NOMO-1 treated with DMSO at 0.1 percent for 48 hours (cell line): ENCODE measurements around the gene HYDIN.

Experiments used
- DNase-seq: peaks from one replicate; lab custom pipeline; 2025; ENCODE audit not compliant: unreplicated experiment; lab: John Stamatoyannopoulos, UW

HYDIN gene

DNA sequence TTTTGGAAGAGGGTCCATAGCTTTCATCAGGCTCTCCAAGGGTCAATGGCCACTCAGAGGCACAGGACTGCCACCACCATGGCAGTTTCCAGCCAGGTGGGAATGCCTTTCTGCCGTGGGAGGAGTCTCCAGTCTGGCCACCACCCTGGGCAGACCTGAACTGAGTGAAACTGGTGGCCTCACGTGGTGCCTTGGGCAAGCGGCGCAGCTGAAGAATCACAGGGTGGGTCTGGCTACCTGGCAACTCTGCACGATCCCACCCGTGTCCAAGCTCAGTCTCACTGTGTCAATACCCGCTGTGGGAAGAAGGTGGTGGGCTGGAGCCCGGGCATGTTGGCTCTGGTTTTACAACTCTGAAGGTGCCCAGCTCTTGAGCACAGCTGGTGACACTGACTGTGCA lies 461.4 kb downstream of the HYDIN start:
- no peak for DNase-seq

DNA sequence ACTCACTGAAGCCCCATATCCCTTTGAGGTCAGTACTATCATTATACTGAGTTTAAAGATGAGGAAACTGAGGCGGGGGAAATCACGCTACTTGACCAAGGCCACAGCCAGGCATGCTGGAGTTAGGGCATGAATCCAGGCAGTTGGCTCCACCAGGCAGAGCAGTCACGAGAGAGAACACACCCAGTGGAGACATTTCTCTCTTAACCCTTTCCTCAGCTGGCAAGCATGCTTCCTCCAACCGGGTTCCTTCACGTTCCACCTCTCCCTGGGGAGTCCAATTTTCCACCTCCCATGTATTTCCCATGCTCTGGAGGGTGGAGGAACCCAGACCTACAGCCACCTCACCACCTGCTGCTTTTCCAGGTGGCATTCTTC lies 462.3 kb downstream of the HYDIN start:
- no peak for DNase-seq

DNA sequence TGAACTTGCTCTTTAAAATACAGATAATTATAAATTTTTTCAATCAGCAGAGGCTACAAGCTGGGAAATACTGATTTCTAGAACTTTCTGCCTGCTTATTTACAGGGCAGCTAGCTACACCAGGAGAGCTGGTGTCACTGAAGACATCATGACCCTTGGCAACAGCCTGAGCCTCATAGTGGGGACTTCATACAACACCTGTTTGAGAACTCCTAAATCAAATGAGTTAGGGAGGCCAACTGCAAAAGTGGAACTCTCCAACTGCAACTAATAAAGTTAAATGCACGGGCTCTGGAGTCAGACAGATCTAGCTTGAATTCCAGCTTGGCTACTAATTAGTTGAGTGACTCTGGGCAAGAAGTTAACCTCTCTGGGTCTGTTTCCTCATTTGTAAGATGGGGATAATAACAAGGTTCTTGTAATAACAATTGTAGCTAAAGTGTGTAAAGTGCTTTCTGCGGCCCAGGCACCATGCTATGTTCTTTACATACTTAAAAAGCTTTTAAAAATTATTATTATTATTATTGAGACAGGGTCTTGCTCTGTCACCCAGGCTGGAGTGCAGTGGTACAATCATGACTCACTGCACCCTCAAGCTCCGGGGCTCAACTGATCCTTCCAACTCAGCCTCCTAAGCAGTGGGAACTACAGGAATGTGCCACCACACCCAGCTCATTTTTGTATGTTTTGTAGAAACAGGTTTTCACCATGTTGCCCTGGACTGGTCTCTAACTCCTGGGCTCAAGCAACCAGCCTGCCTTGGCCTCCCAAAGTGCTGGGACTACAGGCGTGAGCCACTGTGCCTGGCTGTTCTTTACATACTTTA lies 462.9 kb downstream of the HYDIN start:
- DNase-seq = no peak

DNA sequence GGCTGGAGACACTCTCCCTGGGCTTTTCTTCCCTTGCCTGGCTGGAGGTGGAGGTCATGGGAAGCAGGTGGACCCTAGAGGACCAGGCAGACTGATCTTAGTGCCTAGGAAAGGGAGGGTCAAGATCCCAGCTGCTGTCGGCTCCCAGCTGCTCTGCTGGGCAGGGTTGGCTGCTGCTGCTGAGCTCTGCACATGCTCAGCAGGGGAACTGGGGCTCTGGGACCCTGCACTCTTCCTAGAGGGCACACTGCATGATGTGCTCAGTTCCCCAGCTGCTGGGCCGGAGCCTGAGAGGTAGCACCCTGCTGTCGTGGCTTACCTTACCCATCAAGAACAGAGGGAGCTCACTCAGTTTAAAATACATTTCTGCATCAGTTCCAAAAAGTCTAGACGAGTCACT lies 463.9 kb downstream of the HYDIN start:
- DNase-seq = no peak

DNA sequence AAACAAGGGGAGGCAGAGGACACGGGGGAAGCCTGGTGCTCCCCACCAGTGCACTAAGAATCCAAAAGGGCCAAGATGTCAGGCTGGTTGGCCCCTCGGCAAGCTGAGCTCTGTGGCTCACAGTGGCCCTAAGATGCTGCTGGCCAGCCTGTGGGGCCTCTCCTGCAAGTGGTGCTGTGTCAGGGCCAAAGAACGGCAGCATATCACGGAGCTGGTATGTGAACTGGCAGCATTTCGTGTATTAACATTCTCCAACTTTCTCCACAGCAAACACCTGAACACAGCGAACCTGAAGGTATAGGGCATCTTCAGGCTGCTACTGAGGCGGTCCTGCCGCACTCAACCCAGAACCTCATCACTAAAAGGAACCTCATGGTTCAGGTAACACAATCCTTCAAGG lies 464.3 kb downstream of the HYDIN start:
- DNase-seq = no peak

DNA sequence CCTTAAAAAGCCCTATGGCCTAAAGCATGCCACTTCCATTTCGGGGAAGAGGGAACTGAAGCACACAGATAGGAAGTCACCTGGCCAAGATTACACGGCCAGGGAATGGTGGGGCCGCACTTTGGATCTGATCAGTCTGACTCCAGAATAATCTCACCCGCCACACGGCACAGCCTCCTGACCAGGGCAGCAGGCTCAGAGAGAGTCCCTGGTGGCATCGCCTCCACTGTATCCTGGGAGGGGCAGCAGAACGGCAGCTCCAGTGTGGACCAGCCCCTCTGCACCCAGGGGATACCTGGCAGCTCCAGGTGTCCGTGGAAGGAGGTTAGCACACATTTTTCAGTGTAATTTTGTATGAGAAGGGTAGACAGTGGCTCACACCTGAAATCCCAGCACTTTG lies 465.0 kb downstream of the HYDIN start:
- DNase-seq = no peak

DNA sequence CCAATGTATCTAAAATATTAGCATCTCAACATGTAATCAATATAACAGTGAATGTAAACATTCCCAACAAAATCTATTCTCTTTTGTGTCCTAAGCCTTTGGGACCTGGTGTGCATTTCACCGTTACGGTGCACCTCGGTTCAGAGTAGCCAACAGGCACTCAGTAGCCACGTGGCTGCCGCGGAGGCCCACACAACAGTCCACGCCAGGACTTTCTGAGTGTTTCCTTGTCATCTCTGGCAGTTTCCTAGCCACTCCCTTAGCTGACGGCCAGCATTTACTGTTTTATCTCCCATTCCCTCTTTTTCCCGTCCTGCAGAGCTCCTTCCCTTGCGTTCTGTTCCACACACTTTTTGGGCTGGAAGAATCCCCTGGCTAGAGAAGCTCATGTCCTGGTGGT lies 465.9 kb downstream of the HYDIN start:
- DNase-seq = no peak

DNA sequence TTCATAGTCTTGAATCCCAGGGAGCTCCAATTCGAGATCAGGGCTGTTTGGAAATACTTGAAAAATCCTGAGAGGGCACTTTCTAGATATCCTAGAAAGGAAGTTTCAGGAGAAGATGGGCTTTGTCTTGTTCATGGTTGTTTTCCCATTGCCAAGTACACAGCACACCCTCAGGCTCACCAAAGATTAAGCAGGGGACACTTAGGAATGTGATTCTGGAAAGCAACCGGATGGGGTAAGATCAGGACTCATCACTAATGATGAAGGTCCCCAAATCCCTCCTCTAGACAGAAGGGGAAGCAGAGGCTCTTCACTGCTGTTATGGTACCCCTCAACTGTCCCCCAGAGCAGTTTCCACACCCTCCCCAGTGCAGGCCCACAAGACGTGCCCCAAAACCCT lies 470.3 kb downstream of the HYDIN start:
- no peak for DNase-seq

DNA sequence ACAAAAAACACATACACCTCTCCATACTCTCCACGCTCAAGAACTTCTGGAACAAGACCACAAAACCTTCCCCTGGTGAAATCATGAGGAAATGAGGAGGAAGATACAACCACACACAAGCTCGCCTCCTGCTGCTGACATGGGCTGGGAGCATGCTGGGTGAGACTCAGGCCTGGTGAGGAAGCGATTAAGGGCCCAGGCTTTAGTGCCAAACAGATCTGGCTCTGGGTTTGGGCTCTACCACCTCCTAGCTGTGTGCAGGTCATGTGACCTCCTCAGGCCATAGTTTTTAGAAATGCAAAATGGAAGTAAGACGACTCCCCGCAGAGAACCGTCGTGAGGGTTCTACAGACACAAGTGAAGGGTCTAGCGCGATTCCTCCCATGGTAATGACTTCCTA lies 470.9 kb downstream of the HYDIN start:
- DNase-seq = no peak

DNA sequence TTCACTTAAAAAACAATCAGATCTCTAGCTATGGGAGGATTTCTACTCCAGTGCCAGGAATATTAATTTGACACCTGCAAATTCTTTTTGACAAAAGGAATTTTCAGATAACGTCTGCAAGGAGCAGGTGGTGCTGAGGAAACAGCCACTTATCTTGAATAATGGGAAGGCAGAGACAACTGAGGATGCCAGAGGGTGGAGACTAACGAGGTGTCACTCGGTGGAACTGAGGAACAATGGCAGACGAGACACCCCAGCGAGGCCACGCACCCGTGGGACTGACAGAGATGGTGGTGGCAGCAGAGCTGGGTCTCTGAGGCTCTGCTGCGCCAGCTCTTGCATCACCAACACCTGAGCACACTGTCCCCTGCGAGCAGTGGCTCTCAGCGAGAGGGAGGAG lies 471.7 kb downstream of the HYDIN start:
- DNase-seq = no peak
